Brain pericyte (primary cell): ENCODE results near the gene PMF1.

Experiments
- DNase-seq: peaks from one replicate; pipeline ENCODE4 v3.0.0-alpha.2; 2012; ENCODE audit warnings: low read depth, low spot score

Gene PMF1

GRCh38 chr1:156236164-156236563, 23.4 kb downstream of the PMF1 start:
- DNase-seq, result no peak

- DNase-seq, result no peak
Observed at GRCh38 chr1:156238248-156238647, 25.4 kb downstream of the PMF1 start.

GRCh38 chr1:156241311-156241811, 28.6 kb downstream of the PMF1 start:
- DNase-seq, result no peak

- DNase-seq, result no peak
Observed at GRCh38 chr1:156241926-156242325, 29.1 kb downstream of the PMF1 start, which contains the start of gene BGLAP. Gene BGLAP, plus strand, starts transcription at chr1:156242184. Its CDS starts 48 bp downstream, at chr1:156242232.

GRCh38 chr1:156242738-156243137, 29.9 kb downstream of the PMF1 start:
- DNase-seq, result no peak

- no peak for DNase-seq
Observed at GRCh38 chr1:156244126-156244525, 31.3 kb downstream of the PMF1 start.

GRCh38 chr1:156244712-156245111, 31.9 kb downstream of the PMF1 start:
- DNase-seq, result no peak

- no peak for DNase-seq
Observed at GRCh38 chr1:156245451-156246232, 32.8 kb downstream of the PMF1 start.

- no peak for DNase-seq
Observed at GRCh38 chr1:156246241-156246780, 33.5 kb downstream of the PMF1 start.

GRCh38 chr1:156246781-156247459, 34.1 kb downstream of the PMF1 start:
- DNase-seq, result no peak

- DNase-seq, result no peak
Observed at GRCh38 chr1:156247460-156248322, 34.9 kb downstream of the PMF1 start, which contains the start of gene PAQR6. Gene PAQR6, minus strand, starts transcription at chr1:156248056. Its CDS starts 1,325 bp downstream, at chr1:156246731.

GRCh38 chr1:156248323-156248683, 35.5 kb downstream of the PMF1 start:
- no peak for DNase-seq

- no peak for DNase-seq
Observed at GRCh38 chr1:156249593-156249992, 36.8 kb downstream of the PMF1 start.

GRCh38 chr1:156251527-156251926, 38.7 kb downstream of the PMF1 start:
- no peak for DNase-seq

- DNase-seq, result no peak
Observed at GRCh38 chr1:156253634-156254033, 40.8 kb downstream of the PMF1 start.

GRCh38 chr1:156257711-156258110, 44.9 kb downstream of the PMF1 start:
- DNase-seq, result no peak

GRCh38 chr1:156258859-156259258, 46.1 kb downstream of the PMF1 start:
- DNase-seq, result no peak

- DNase-seq, result no peak
Observed at GRCh38 chr1:156259805-156260204, 47.0 kb downstream of the PMF1 start.

GRCh38 chr1:156260896-156261295, 48.1 kb downstream of the PMF1 start:
- DNase-seq, result no peak

GRCh38 chr1:156262461-156263287, 49.9 kb downstream of the PMF1 start:
- DNase-seq, result no peak

GRCh38 chr1:156263288-156263655, 50.5 kb downstream of the PMF1 start:
- DNase-seq, result no peak
